HepG2 (cell line): ENCODE results near the gene RETREG2. TPM values are rescaled to one million over a fixed set of nuclear protein-coding genes. Genes with fewer than 3 reads are reported as not detected.

Experiments used
- ATF7-NPFF ChIP-seq: sonication (generic); formaldehyde crosslinking; IDR thresholded peaks from 2 replicates; pipeline ENCODE4 v1.8.1; 2023; ENCODE audit warnings: mild to moderate bottlenecking, low read depth, missing genetic modification reagents, moderate library complexity
- BCL6 ChIP-seq: IDR thresholded peaks from 2 replicates; pipeline ENCODE4 v1.6.1; 2016; ENCODE audit warnings: missing genetic modification reagents, missing compliant biosample characterization
- CEBPB ChIP-seq: IDR thresholded peaks from 2 replicates; pipeline ENCODE4 v1.6.1; 2011; ENCODE audit warnings: low read depth, low read length, improper control_type of control experiment, borderline replicate concordance
- ELF3 ChIP-seq: IDR thresholded peaks from 2 replicates; pipeline ENCODE4 v1.6.1; 2016; ENCODE audit warnings: missing genetic modification reagents, missing compliant biosample characterization
- GFI1 ChIP-seq: sonication (generic); formaldehyde crosslinking; IDR thresholded peaks from 2 replicates; pipeline ENCODE4 v1.5.0; 2020; ENCODE audit warnings: missing genetic modification reagents, mild to moderate bottlenecking, borderline replicate concordance
- HDAC1 ChIP-seq: sonication (generic); formaldehyde crosslinking; IDR thresholded peaks from 2 replicates; pipeline ENCODE4 v1.5.1; 2020; ENCODE audit warnings: mild to moderate bottlenecking, missing genetic modification reagents
- HOXA9 ChIP-seq: sonication (generic); formaldehyde crosslinking; IDR thresholded peaks from 2 replicates; pipeline ENCODE4 v1.8.1; 2022; ENCODE audit warnings: missing genetic modification reagents, mild to moderate bottlenecking, moderate library complexity, borderline replicate concordance
- HOXD1 ChIP-seq: sonication (generic); formaldehyde crosslinking; IDR thresholded peaks from 2 replicates; pipeline ENCODE4 v1.5.0; 2020; ENCODE audit warnings: missing genetic modification reagents
- JUNB ChIP-seq: sonication (generic); formaldehyde crosslinking; IDR thresholded peaks from 2 replicates; pipeline ENCODE4 v1.8.0; 2022; ENCODE audit warnings: missing genetic modification reagents, mild to moderate bottlenecking, borderline replicate concordance
- KLF13 ChIP-seq: sonication (generic); formaldehyde crosslinking; IDR thresholded peaks from 2 replicates; pipeline ENCODE4 v1.4.0; 2020; ENCODE audit warnings: mild to moderate bottlenecking, missing genetic modification reagents
- MTF2 ChIP-seq: sonication (generic); formaldehyde crosslinking; IDR thresholded peaks from 2 replicates; pipeline ENCODE4 v1.5.0; 2020; ENCODE audit warnings: missing genetic modification reagents, borderline replicate concordance
- MXI1 ChIP-seq: IDR thresholded peaks from 3 replicates; pipeline ENCODE4 v1.6.1; 2012; ENCODE audit warnings: low read depth, low read length, inconsistent platforms, borderline replicate concordance
- NR2F6 ChIP-seq, 2 experiments: IDR thresholded peaks; 2 replicates each; pipeline ENCODE4 v1.6.1; 2016; ENCODE audit warnings: antibody characterized with exemption in 1 of 2, mild to moderate bottlenecking in 1 of 2
- SALL2 ChIP-seq: sonication (generic); formaldehyde crosslinking; IDR thresholded peaks from 2 replicates; pipeline ENCODE4 v1.8.1; 2023; ENCODE audit warnings: mild to moderate bottlenecking, missing genetic modification reagents, inconsistent platforms
- TBP ChIP-seq: sonication (generic); formaldehyde crosslinking; IDR thresholded peaks from 2 replicates; pipeline ENCODE4 v1.5.0; 2020; ENCODE audit warnings: missing genetic modification reagents
- WIZ ChIP-seq: sonication (generic); formaldehyde crosslinking; IDR thresholded peaks from 2 replicates; pipeline ENCODE4 v1.5.1; 2020; ENCODE audit warnings: mild to moderate bottlenecking, missing genetic modification reagents
- XRCC5 ChIP-seq: fragments of 200-400 bp; formaldehyde crosslinking; optimal IDR thresholded peaks from 2 replicates; pipeline ENCODE3; 2017; ENCODE audit warnings: mild to moderate bottlenecking, low read length
- ZNF224 ChIP-seq: sonication (generic); formaldehyde crosslinking; IDR thresholded peaks from 2 replicates; pipeline ENCODE4 v1.5.0; 2020; ENCODE audit warnings: mild to moderate bottlenecking, missing genetic modification reagents
- ZNF256 ChIP-seq: sonication (generic); formaldehyde crosslinking; conservative IDR thresholded peaks from 2 replicates; pipeline ENCODE4 v1.4.0; 2020; ENCODE audit warnings: missing genetic modification reagents
- ZNF331 ChIP-seq: sonication (generic); formaldehyde crosslinking; IDR thresholded peaks from 2 replicates; pipeline ENCODE4 v1.4.0; 2020; ENCODE audit warnings: missing genetic modification reagents
- ZNF431 ChIP-seq: sonication (generic); formaldehyde crosslinking; IDR thresholded peaks from 2 replicates; pipeline ENCODE4 v1.9.0; 2022; ENCODE audit warnings: missing genetic modification reagents, low read depth, mild to moderate bottlenecking, borderline replicate concordance
- ZNF724P ChIP-seq: sonication (generic); formaldehyde crosslinking; IDR thresholded peaks from 2 replicates; pipeline ENCODE4 v1.8.0; 2022; ENCODE audit warnings: missing genetic modification reagents, borderline replicate concordance
- ZNF768 ChIP-seq: sonication (generic); formaldehyde crosslinking; IDR thresholded peaks from 2 replicates; pipeline ENCODE4 v1.4.0; 2020; ENCODE audit warnings: missing genetic modification reagents
- ZNF83 ChIP-seq: sonication (generic); formaldehyde crosslinking; IDR thresholded peaks from 2 replicates; pipeline ENCODE4 v1.4.0; 2020; ENCODE audit warnings: missing genetic modification reagents, mild to moderate bottlenecking, borderline replicate concordance
- polyA plus RNA-seq, 8 experiments: library from polyadenylated mRNA; depleted of rRNA in 3 of 8; stranded (reverse) in 7 of 8; unstranded in 1 of 8; fragments of >200 nt; fragmentation: Illumina TruSeq in 4 of 8; extraction: Trizol in 4 of 8; gene quantifications; 2 replicates each; pipeline versions ENCODE4 v1.2.1 to v1.2.3, GENCODE V29; 2011 to 2016; ENCODE audit warnings: low read depth in 4 of 8, missing spikeins in 1 of 8, mixed read lengths in 1 of 8; ENCODE audit not compliant: insufficient read depth in 1 of 8
- total RNA-seq, 5 experiments: library from RNA; depleted of rRNA; stranded (reverse); fragments of >200 nt; fragmentation: Illumina TruSeq; extraction: Trizol; gene quantifications; 2 replicates each; pipeline ENCODE4 v1.2.3, GENCODE V29; 2016; ENCODE audit warnings: low read depth in 1 of 5
- TF ChIP-seq, protein P1 (sequence below): sonication (generic); formaldehyde crosslinking; IDR thresholded peaks from 2 replicates; pipeline ENCODE4 v1.4.0; 2020; ENCODE audit warnings: mild to moderate bottlenecking, low read depth, missing genetic modification reagents
- TF ChIP-seq, protein P2 (sequence below): sonication (generic); formaldehyde crosslinking; IDR thresholded peaks from 2 replicates; pipeline ENCODE4 v1.5.0; 2020; ENCODE audit warnings: mild to moderate bottlenecking, missing genetic modification reagents
- TF ChIP-seq, protein P3 (sequence below): IDR thresholded peaks from 2 replicates; pipeline ENCODE4 v1.6.1; 2016

Gene RETREG2
- total and polyA plus RNA-seq, 2 of the 13 experiments (the other 11 are each of a cell fraction or from before 2014, with no cell fraction given) = 86.0 to 134 TPM

DNA sequence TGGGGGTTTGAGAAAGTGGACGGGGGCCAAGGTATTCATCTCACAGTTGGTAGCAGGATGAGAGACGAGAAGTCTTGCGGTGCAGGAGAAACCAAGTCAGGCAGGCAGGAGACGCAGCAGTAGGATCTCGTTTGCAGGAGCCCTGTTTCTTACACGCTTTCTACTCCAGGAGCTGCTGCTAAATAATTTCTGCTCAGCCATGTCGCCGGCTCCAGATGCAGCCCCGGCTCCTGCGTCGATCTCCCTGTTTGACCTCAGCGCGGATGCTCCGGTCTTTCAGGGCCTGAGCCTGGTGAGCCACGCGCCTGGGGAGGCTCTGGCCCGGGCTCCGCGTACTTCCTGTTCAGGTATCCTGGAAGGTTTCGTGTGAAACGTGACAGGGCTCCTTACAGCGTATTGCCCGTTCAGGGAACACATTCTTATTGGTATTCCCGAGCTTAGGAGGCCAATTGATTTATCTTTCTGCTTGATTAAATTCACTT lies 52.0 kb downstream of the RETREG2 start (continued):
- TF ChIP-seq ZNF224 = peak; percentile 22; the same call in 1 of the 2 replicates
- TF ChIP-seq JUNB (CRISPR knock-in tag) = no peak
- TF ChIP-seq ATF7-NPFF (CRISPR knock-in tag) = 0 out of 2 replicates have a peak, but pooled peaks have one; percentile 42
- 0 out of 2 replicates have a peak, but pooled peaks have one; percentile 37 for TF ChIP-seq KLF13 (CRISPR knock-in tag)
- TF ChIP-seq ZNF768 = no peak
- no peak for TF ChIP-seq TBP (CRISPR knock-in tag)
- TF ChIP-seq ZNF83 (CRISPR knock-in tag) = peak; percentile 69; the same call in 1 of the 2 replicates
- 0 out of 2 replicates have a peak, but pooled peaks have one; percentile 23 for TF ChIP-seq WIZ (CRISPR knock-in tag)
- TF ChIP-seq, protein P1, sequence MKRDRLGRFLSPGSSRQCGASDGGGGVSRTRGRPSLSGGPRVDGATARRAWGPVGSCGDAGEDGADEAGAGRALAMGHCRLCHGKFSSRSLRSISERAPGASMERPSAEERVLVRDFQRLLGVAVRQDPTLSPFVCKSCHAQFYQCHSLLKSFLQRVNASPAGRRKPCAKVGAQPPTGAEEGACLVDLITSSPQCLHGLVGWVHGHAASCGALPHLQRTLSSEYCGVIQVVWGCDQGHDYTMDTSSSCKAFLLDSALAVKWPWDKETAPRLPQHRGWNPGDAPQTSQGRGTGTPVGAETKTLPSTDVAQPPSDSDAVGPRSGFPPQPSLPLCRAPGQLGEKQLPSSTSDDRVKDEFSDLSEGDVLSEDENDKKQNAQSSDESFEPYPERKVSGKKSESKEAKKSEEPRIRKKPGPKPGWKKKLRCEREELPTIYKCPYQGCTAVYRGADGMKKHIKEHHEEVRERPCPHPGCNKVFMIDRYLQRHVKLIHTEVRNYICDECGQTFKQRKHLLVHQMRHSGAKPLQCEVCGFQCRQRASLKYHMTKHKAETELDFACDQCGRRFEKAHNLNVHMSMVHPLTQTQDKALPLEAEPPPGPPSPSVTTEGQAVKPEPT (CRISPR knock-in tag) = 0 out of 2 replicates have a peak, but pooled peaks have one; percentile 21
- no peak for TF ChIP-seq HOXA9 (CRISPR knock-in tag)
- peak; percentile 14; the same call in 1 of the 2 replicates for TF ChIP-seq HOXD1 (CRISPR knock-in tag)
- TF ChIP-seq, protein P2, sequence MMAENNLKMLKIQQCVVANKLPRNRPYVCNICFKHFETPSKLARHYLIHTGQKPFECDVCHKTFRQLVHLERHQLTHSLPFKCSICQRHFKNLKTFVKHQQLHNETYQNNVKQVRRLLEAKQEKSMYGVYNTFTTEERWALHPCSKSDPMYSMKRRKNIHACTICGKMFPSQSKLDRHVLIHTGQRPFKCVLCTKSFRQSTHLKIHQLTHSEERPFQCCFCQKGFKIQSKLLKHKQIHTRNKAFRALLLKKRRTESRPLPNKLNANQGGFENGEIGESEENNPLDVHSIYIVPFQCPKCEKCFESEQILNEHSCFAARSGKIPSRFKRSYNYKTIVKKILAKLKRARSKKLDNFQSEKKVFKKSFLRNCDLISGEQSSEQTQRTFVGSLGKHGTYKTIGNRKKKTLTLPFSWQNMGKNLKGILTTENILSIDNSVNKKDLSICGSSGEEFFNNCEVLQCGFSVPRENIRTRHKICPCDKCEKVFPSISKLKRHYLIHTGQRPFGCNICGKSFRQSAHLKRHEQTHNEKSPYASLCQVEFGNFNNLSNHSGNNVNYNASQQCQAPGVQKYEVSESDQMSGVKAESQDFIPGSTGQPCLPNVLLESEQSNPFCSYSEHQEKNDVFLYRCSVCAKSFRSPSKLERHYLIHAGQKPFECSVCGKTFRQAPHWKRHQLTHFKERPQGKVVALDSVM (CRISPR knock-in tag) = peak; percentile 21; the same call in 1 of the 2 replicates
- TF ChIP-seq, protein P3, sequence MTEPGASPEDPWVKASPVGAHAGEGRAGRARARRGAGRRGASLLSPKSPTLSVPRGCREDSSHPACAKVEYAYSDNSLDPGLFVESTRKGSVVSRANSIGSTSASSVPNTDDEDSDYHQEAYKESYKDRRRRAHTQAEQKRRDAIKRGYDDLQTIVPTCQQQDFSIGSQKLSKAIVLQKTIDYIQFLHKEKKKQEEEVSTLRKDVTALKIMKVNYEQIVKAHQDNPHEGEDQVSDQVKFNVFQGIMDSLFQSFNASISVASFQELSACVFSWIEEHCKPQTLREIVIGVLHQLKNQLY (CRISPR knock-in tag) = 0 out of 2 replicates have a peak, but pooled peaks have one; percentile 49
- TF ChIP-seq CEBPB = no peak
- no peak; the same call in 1 of the 2 replicates for TF ChIP-seq SALL2 (CRISPR knock-in tag)
- TF ChIP-seq ZNF724P (CRISPR knock-in tag) = 0 out of 2 replicates have a peak, but pooled peaks have one; percentile 26
- TF ChIP-seq BCL6 = 0 out of 2 replicates have a peak, but pooled peaks have one; percentile 12
- TF ChIP-seq ZNF331 (CRISPR knock-in tag) = no peak
- 0 out of 2 replicates have a peak, but pooled peaks have one; percentile 3 for TF ChIP-seq GFI1 (CRISPR knock-in tag)
- TF ChIP-seq NR2F6 (IDR thresholded peaks at IDR 0.05) = no peak
- no peak for TF ChIP-seq NR2F6 (CRISPR knock-in tag; IDR thresholded peaks at IDR 0.05)
- TF ChIP-seq XRCC5 = peak; percentile 0
- peak; percentile 32 for TF ChIP-seq HDAC1
- peak; percentile 82 for TF ChIP-seq ELF3 (CRISPR knock-in tag)
- TF ChIP-seq ZNF256 (CRISPR knock-in tag) = 0 out of 2 replicates have a peak, but pooled peaks have one; percentile 82
- TF ChIP-seq ZNF431 (CRISPR knock-in tag) = no peak
- TF ChIP-seq MTF2 (CRISPR knock-in tag) = no peak; the same call in 1 of the 2 replicates
- peak; percentile 64; the same call in 1 of the 3 replicates for TF ChIP-seq MXI1
